Suprapubic skin (tissue), 4 donors: Measurements from ENCODE around the gene IL7R.

Source experiments
- EP300 ChIP-seq: sonication (generic); formaldehyde crosslinking; IDR thresholded peaks from one replicate; pipeline ENCODE4 v1.6.1; 2017; ENCODE audit warnings: antibody characterized with exemption
- POLR2A ChIP-seq, 2 donors: fragments of 450-650 bp; IDR thresholded peaks; one replicate each; pipeline ENCODE4 v1.6.1; 2017; ENCODE audit warnings: antibody characterized with exemption in 2 of 2, mild to moderate bottlenecking in 2 of 2, moderate library complexity in 2 of 2
- POLR2AphosphoS5 ChIP-seq, 3 donors: sonication (generic); formaldehyde crosslinking; IDR thresholded peaks; one replicate each; pipeline ENCODE4 v1.6.1; 2017; ENCODE audit warnings: antibody characterized with exemption in 3 of 3
- TF ChIP-seq, protein P1 (sequence below), 2 donors: fragments of 200-600 bp in 1 of 2; fragments of 450-650 bp in 1 of 2; sonication (generic) in 1 of 2; IDR thresholded peaks; one replicate each; pipeline ENCODE4 v1.5.1; 2016 to 2019; ENCODE audit warnings: antibody characterized with exemption in 2 of 2, mild to moderate bottlenecking in 1 of 2, moderate library complexity in 1 of 2

DNA sequence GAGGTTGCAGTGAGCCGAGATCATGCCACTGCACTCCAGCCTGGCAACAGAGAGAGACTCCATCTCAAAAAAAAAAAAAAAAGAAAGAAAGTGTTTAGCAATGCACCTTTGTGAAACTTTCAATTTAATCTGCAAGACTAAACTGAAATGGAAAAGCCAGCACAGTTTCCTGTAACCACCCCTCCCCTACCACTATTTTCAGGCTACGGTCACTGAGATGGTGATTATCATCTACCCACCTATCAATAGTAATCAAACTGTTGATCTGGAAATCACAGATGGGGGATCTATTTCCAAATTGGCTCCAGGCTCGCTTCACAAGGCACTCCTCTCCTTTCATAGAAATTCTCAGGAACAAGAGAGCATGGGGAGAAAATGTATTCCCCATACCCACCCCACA is 30.6 kb upstream of the IL7R start:
- TF ChIP-seq, protein P1, sequence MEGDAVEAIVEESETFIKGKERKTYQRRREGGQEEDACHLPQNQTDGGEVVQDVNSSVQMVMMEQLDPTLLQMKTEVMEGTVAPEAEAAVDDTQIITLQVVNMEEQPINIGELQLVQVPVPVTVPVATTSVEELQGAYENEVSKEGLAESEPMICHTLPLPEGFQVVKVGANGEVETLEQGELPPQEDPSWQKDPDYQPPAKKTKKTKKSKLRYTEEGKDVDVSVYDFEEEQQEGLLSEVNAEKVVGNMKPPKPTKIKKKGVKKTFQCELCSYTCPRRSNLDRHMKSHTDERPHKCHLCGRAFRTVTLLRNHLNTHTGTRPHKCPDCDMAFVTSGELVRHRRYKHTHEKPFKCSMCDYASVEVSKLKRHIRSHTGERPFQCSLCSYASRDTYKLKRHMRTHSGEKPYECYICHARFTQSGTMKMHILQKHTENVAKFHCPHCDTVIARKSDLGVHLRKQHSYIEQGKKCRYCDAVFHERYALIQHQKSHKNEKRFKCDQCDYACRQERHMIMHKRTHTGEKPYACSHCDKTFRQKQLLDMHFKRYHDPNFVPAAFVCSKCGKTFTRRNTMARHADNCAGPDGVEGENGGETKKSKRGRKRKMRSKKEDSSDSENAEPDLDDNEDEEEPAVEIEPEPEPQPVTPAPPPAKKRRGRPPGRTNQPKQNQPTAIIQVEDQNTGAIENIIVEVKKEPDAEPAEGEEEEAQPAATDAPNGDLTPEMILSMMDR (IDR thresholded peaks at IDR 0.05): no peak
- TF ChIP-seq POLR2A (IDR thresholded peaks at IDR 0.05) (no peak), POLR2AphosphoS5 (IDR thresholded peaks at IDR 0.05) (no peak), EP300 (no peak)
